Astrocyte of the spinal cord (primary cell): ENCODE results near the gene ABO.
"Not testable (repeated sequence)": the region's sequence is repeated elsewhere in the genome, so short reads cannot be mapped to it uniquely, and the experiment has no call there.

ENCODE experiments used
- DNase-seq: peaks from one replicate; pipeline ENCODE4 v3.0.0; 2011; ENCODE audit warnings: low read depth, low spot score
- H3K4me3 ChIP-seq: 2 replicates; pipeline ENCODE4 v1.5.1; 2011; ENCODE audit warnings: low read depth, mild to moderate bottlenecking, low read length, moderate library complexity
- in situ Hi-C: cut with HindIII; loops from 2 replicates; pipeline ENCODE4 v1.10.0; 2017; ENCODE audit warnings: low sequenced_read_pairs
- TF ChIP-seq, protein P1 (sequence below): IDR thresholded peaks from 2 replicates; pipeline ENCODE4 v1.5.1; 2012; ENCODE audit warnings: low read depth, mild to moderate bottlenecking, low read length, inconsistent platforms

Gene ABO

DNA sequence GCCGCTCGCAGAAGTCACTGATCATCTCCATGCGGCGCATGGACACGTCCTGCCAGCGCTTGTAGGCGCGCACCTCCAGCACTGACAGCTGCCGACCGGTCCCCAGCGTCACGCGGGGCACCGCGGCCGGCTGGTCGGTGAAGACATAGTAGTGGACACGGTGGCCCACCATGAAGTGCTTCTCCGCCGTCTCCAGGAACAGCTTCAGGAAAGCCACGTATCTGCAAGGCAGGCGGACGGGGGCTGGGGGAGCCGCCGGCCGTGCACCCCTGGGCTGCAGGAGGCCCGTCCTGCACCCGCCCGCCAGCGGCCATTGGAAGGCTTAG is 18.9 kb downstream of the ABO start:
- in situ Hi-C loops: no loop called here
- no peak overlapping the region for H3K4me3 ChIP-seq
- DNase-seq: no peak
- TF ChIP-seq, protein P1, sequence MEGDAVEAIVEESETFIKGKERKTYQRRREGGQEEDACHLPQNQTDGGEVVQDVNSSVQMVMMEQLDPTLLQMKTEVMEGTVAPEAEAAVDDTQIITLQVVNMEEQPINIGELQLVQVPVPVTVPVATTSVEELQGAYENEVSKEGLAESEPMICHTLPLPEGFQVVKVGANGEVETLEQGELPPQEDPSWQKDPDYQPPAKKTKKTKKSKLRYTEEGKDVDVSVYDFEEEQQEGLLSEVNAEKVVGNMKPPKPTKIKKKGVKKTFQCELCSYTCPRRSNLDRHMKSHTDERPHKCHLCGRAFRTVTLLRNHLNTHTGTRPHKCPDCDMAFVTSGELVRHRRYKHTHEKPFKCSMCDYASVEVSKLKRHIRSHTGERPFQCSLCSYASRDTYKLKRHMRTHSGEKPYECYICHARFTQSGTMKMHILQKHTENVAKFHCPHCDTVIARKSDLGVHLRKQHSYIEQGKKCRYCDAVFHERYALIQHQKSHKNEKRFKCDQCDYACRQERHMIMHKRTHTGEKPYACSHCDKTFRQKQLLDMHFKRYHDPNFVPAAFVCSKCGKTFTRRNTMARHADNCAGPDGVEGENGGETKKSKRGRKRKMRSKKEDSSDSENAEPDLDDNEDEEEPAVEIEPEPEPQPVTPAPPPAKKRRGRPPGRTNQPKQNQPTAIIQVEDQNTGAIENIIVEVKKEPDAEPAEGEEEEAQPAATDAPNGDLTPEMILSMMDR: no peak

DNA sequence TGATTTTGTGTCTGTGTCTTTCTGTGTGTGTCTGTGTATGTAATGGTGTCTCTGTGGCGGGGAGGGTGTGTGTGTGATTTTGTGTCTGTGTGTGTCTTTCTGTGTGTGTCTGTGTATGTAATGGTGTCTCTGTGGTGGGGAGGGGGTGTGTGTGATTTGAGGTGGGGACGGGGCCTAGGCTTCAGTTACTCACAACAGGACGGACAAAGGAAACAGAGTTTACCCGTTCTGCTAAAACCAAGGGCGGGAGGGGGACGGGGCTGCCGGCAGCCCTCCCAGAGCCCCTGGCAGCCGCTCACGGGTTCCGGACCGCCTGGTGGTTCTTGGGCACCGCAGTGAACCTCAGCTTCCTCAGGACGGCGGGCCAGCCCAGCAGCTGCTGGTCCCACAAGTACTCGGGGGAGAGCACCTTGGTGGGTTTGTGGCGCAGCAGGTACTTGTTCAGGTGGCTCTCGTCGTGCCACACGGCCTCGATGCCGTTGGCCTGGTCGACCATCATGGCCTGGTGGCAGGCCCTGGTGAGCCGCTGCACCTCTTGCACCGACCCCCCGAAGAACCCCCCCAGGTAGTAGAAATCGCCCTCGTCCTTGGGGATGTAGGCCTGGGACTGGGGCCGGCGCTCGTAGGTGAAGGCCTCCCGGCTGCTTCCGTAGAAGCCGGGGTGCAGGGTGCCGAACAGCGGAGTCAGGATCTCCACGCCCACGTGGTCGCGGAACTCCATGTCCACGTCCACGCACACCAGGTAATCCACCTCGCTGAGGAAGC is 19.4 kb downstream of the ABO start:
- TF ChIP-seq, protein P1: no peak
- no peak overlapping the region for H3K4me3 ChIP-seq
- in situ Hi-C loops: no loop called here
- no peak for DNase-seq

DNA sequence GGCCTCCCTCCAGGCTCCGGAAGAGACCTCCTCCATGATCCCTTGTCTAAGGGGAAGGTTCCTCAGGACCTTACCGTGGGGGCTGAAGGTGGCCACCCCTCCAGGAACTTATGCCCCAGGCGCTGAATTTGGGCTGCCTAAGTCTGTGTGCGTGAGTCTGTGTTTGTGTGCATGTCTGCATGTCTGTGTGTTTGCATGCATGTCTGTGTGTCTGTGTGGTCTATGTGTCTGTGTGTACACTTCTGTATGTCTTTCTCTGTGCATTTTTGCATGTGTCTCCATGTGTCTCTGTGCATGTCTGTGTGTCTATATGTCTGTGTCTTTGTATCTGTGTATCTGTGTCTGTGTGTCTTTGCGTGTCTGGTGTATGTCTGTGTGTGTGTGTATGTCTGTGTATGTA is 20.5 kb downstream of the ABO start:
- no peak for DNase-seq
- in situ Hi-C loops: no loop called here
- TF ChIP-seq, protein P1: no peak
- no peak overlapping the region for H3K4me3 ChIP-seq

DNA sequence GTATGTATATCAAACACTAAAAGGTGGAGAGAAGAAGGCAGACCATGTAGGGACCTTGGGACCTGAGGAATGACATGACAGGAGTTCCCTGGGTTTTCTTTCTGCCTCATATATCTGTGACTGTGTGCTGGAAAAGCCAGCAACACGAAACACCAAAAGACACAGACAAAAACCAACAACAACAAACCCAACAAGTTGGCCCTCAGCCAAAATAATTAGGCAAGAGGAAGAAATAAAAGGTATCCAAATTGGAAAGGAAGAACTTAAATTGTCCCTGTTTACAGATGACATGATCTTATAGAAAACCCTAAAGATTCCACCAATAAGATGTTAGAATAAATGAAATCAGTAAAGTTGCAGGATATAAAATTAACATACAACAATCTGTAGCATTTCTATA is 21.7 kb downstream of the ABO start:
- no peak overlapping the region for H3K4me3 ChIP-seq
- TF ChIP-seq, protein P1: no peak
- no peak for DNase-seq
- in situ Hi-C loops: no loop called here

DNA sequence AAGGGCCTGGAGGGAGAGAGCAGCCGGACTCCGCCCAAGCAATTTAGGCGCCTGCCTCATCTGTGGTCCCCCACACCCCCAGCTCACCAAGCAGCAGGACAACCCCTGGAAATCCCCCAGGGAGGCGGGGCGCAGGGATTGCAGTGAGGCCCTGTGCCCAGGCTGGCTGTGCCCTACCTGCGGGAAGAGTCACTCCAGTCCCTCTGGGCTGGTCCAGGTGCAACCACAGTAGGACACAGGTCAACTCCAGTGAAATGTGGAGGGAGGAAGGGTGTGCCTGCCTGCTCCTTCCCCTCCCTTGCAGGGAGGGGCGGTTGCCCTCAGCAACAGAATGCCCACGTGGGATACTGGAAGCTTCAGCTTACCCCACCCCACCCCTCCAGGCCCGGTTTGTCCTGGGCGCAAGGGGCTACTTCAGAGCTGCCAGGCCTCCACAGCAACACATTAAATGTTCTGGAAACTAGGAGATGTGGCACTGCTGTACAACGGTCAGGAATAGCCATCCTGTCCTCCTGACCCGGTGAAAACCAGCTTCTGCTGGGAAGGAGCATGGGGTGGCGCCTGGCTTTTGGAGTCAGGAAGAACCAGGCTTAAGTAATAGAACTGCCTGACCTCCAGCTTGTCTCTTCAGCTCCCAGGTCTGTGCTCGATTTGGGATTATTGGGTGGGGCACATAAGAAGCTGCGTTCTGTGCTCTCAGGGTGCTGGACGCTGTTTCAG is 22.5 kb downstream of the ABO start:
- DNase-seq: no peak
- no peak overlapping the region for H3K4me3 ChIP-seq
- TF ChIP-seq, protein P1: no peak
- in situ Hi-C loops: no loop called here

DNA sequence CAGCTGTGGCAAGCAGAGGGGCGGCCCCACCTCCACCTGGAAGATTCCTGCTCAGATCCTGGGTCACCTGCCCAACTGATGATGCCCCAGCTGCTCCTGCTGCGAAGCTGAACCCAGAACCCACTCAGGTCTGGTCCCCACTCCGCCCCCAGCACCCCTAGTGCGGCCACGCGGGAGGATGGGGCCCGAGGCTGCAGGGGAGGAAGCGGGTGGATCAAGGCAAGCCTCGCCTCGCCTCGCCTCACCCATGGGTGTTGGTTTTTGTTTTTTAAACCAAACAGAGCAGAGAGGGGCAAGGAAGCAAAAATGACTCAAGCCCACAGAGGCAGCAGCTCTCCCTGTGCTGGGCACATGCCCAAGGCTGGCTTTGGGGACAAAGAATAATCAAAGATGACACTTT is 23.2 kb downstream of the ABO start:
- TF ChIP-seq, protein P1: no peak
- no peak overlapping the region for H3K4me3 ChIP-seq
- in situ Hi-C loops: no loop called here
- no peak for DNase-seq

DNA sequence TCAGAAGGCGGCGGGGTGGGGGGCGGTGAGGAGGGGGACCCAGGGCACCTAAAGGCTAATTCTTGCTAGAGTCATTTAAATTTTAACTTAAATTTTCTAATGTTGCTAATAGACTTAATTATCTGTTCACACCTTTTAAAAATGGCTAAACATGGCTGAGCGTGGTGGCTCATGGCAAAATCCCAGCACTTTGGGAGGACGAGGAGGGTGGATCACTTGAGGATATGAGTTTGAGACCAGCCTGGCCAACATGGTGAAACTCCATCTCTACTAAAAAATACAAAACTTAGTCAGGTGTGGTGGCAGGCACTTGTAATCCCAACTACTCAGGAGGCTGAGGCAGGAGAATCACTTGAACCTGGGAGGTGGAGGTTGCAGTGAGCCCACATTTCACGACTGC is 23.8 kb downstream of the ABO start:
- H3K4me3 ChIP-seq, DNase-seq, in situ Hi-C loops: not testable (repeated sequence)
